IMR-90 (cell line): ENCODE data around the gene ZNF407. TPM values are rescaled to one million over a fixed set of nuclear protein-coding genes. Genes with fewer than 3 reads are reported as not detected.
A peak's percentile ranks its signal among the peaks of the same experiment; 100 is the strongest.

Source experiments
- ATAC-seq: fragments of 200-7000 bp; cut with Tn5 transposase; 2 replicates; pipeline ENCODE4 v1.9.1; 2020; ENCODE audit warnings: low read depth, mild to moderate bottlenecking, moderate library complexity
- BruUV-seq: library from RNA; stranded (reverse); fragments of 400-500 nt; replicated peaks from 2 replicates; lab custom pipeline; 2021; lab: Mats Ljungman, UMichigan
- CTCF ChIA-PET: fragments of 300-600 bp; formaldehyde crosslinking; extraction: SDS; loops from one replicate; lab custom pipeline; 2021; ENCODE audit warnings: antibody characterized with exemption; lab: Yijun Ruan, JAX
- POLR2A ChIA-PET: fragments of 300-600 bp; sonication (Branson Sonifier 250); formaldehyde crosslinking; loops from one replicate; lab custom pipeline; 2022; ENCODE audit warnings: antibody characterized with exemption; ENCODE audit not compliant: unreplicated experiment; lab: Charles Lee
- DNase-seq: peaks from one replicate; pipeline ENCODE4 v3.0.0; 2013
- H2AFZ ChIP-seq: replicated peaks from 2 replicates; pipeline ENCODE3; 2013; ENCODE audit warnings: low read length, mild to moderate bottlenecking; ENCODE audit not compliant: poor library complexity
- H2AK5ac ChIP-seq: 2 replicates; pipeline ENCODE4 v1.6.1; 2013; ENCODE audit warnings: low read depth, low read length, inconsistent platforms
- H2AK9ac ChIP-seq: replicated peaks from 2 replicates; pipeline ENCODE3; 2013; ENCODE audit warnings: mild to moderate bottlenecking, low read depth, low read length, moderate library complexity; ENCODE audit not compliant: poor library complexity
- H2BK120ac ChIP-seq: 2 replicates; pipeline ENCODE4 v1.6.1; 2013; ENCODE audit warnings: low read depth, low read length, inconsistent platforms
- H2BK15ac ChIP-seq: 3 replicates; pipeline ENCODE4 v1.6.1; 2013; ENCODE audit warnings: low read depth, low read length, inconsistent platforms
- H2BK20ac ChIP-seq: 2 replicates; pipeline ENCODE4 v1.6.1; 2013; ENCODE audit warnings: low read depth, mild to moderate bottlenecking, inconsistent platforms, low read length, moderate library complexity
- H2BK5ac ChIP-seq: 2 replicates; pipeline ENCODE4 v1.6.1; 2013; ENCODE audit warnings: mild to moderate bottlenecking, low read depth, low read length, inconsistent platforms; ENCODE audit not compliant: poor library complexity, severe bottlenecking
- H3K14ac ChIP-seq: replicated peaks from 2 replicates; pipeline ENCODE4 v1.6.1; 2013; ENCODE audit warnings: low read depth, low read length, inconsistent platforms
- H3K18ac ChIP-seq: 2 replicates; pipeline ENCODE4 v1.6.1; 2013; ENCODE audit warnings: low read depth, low read length, control low read depth
- H3K23ac ChIP-seq: 2 replicates; pipeline ENCODE4 v1.6.1; 2013; ENCODE audit warnings: low read depth, low read length, inconsistent platforms
- H3K27ac ChIP-seq: 2 replicates; pipeline ENCODE4 v1.5.1; 2013; ENCODE audit warnings: mild to moderate bottlenecking, control low read depth, low read length; ENCODE audit not compliant: insufficient read depth
- H3K27me3 ChIP-seq: 2 replicates; pipeline ENCODE4 v1.6.1; 2013; ENCODE audit warnings: low read length; ENCODE audit not compliant: control insufficient read depth, insufficient read depth
- H3K36me3 ChIP-seq: 2 replicates; pipeline ENCODE4 v1.6.1; 2013; ENCODE audit warnings: low read length, mixed read lengths; ENCODE audit not compliant: control insufficient read depth, insufficient read depth
- H3K4ac ChIP-seq: 2 replicates; pipeline ENCODE4 v1.6.1; 2013; ENCODE audit warnings: low read depth, low read length, inconsistent platforms
- H3K4me1 ChIP-seq: 2 replicates; pipeline ENCODE4 v1.6.1; 2013; ENCODE audit warnings: low read length, mixed read lengths; ENCODE audit not compliant: control insufficient read depth, insufficient read depth
- H3K4me2 ChIP-seq: 2 replicates; pipeline ENCODE4 v1.6.1; 2013; ENCODE audit warnings: low read depth, mild to moderate bottlenecking, control low read depth, low read length, moderate library complexity
- H3K4me3 ChIP-seq: 2 replicates; pipeline ENCODE4 v1.5.1; 2013; ENCODE audit warnings: low read depth, mild to moderate bottlenecking, control low read depth, low read length, moderate library complexity; ENCODE audit not compliant: insufficient read depth
- H3K56ac ChIP-seq: 2 replicates; pipeline ENCODE4 v1.6.1; 2013; ENCODE audit warnings: low read length, inconsistent platforms; ENCODE audit not compliant: insufficient read depth; ENCODE audit errors: extremely low read depth
- H3K79me1 ChIP-seq, 2 experiments: 2 replicates each; pipeline ENCODE4 v1.6.1; 2013; ENCODE audit warnings: low read length in 2 of 2, inconsistent platforms in 1 of 2, low read depth in 1 of 2
- H3K9ac ChIP-seq: 2 replicates; pipeline ENCODE4 v1.6.1; 2013; ENCODE audit warnings: low read depth, low read length, control low read depth
- H3K9me1 ChIP-seq: 2 replicates; pipeline ENCODE4 v1.6.1; 2013; ENCODE audit warnings: low read length, inconsistent platforms; ENCODE audit not compliant: insufficient read depth
- H3K9me3 ChIP-seq: 2 replicates; pipeline ENCODE4 v1.6.1; 2013; ENCODE audit warnings: low read length; ENCODE audit not compliant: control insufficient read depth, insufficient read depth
- H4K20me1 ChIP-seq: 2 replicates; pipeline ENCODE4 v1.6.1; 2013; ENCODE audit warnings: low read length, inconsistent platforms; ENCODE audit not compliant: insufficient read depth
- H4K5ac ChIP-seq: 2 replicates; pipeline ENCODE4 v1.6.1; 2013; ENCODE audit warnings: mild to moderate bottlenecking, low read depth, low read length, control low read depth
- H4K8ac ChIP-seq, 2 experiments: 2 replicates each; pipeline ENCODE4 v1.6.1; 2013; ENCODE audit warnings: low read depth in 2 of 2, low read length in 2 of 2, control low read depth in 1 of 2, inconsistent platforms in 1 of 2
- H4K91ac ChIP-seq: 2 replicates; pipeline ENCODE4 v1.6.1; 2013; ENCODE audit warnings: low read depth, low read length, inconsistent platforms; ENCODE audit not compliant: insufficient read depth
- CTCF ChIP-seq: conservative IDR thresholded peaks from 2 replicates; pipeline ENCODE4 v1.5.1; 2012; ENCODE audit warnings: mild to moderate bottlenecking, low read depth, low read length, improper control_type of control experiment
- FOS ChIP-seq: fragments of 150-350 bp; IDR thresholded peaks from 2 replicates; pipeline ENCODE4 v1.6.1; 2016; ENCODE audit warnings: low read depth, low read length
- MAZ ChIP-seq: IDR thresholded peaks from 2 replicates; pipeline ENCODE4 v1.6.1; 2012; ENCODE audit warnings: low read depth, mild to moderate bottlenecking, low read length, improper control_type of control experiment, moderate library complexity, borderline replicate concordance
- MXI1 ChIP-seq: IDR thresholded peaks from 2 replicates; pipeline ENCODE4 v1.6.1; 2012; ENCODE audit warnings: low read depth, mild to moderate bottlenecking, low read length, moderate library complexity, borderline replicate concordance
- NFE2L2 ChIP-seq: fragments of 150-350 bp; IDR thresholded peaks from 2 replicates; pipeline ENCODE4 v1.6.1; 2016; ENCODE audit warnings: low read depth, mild to moderate bottlenecking, low read length
- POLR2A ChIP-seq: IDR thresholded peaks from 2 replicates; pipeline ENCODE4 v1.6.1; 2012; ENCODE audit warnings: mild to moderate bottlenecking, low read depth, low read length
- WGBS, 2 experiments: methylation state at CpG; one replicate each; pipeline versions ENCODE4 v1.1.5 to v1.1.7; 2013; ENCODE audit warnings: missing lambda C conversion rate in 2 of 2; ENCODE audit not compliant: insufficient read length in 1 of 2; ENCODE audit errors: extremely low coverage in 2 of 2; 5-methylcytosine and 5-hydroxymethylcytosine counted together
- dilution Hi-C: fragments of 300-500 bp; cut with HindIII; formaldehyde crosslinking; loops from one replicate; pipeline ENCODE4 v1.14.3; 2018; ENCODE audit warnings: low sequenced_read_pairs; ENCODE audit not compliant: unreplicated experiment
- in situ Hi-C: fragments of 300-500 bp; cut with MboI; formaldehyde crosslinking; loops from 3 replicates; pipeline ENCODE4 v1.14.3; 2019; ENCODE audit warnings: low sequenced_read_pairs, inconsistent platforms, mixed read lengths
- intact Hi-C: fragments of 100-400 bp; cut with micrococcal nuclease; formaldehyde crosslinking; loops from 2 replicates; pipeline ENCODE4 v1.10.0; 2022
- polyA plus RNA-seq, 3 experiments: library from polyadenylated mRNA; depleted of rRNA; stranded (reverse); fragments of >200 nt; gene quantifications; 2 replicates each; pipeline ENCODE4 v1.2.3, GENCODE V29; 2012; ENCODE audit warnings: low replicate concordance in 1 of 3
- total RNA-seq: library from RNA; depleted of rRNA; stranded (reverse); fragments of >200 nt; gene quantifications from 2 replicates; pipeline ENCODE4 v1.2.3, GENCODE V29; 2012

ZNF407 gene
- total and polyA plus RNA-seq, 2 of the 4 experiments (the other 2 are of a cell fraction) = 3.1 to 20.1 TPM

GRCh38 chr18:75087119-75088020, 489.7 kb downstream of the ZNF407 start:
- ATAC-seq = no peak
- Histone ChIP-seq H3K79me1 (no peaks in the 10 kb centered on the region), H2AK9ac (peak overlapping the region; percentile 50), H3K27me3 (no peaks in the 10 kb centered on the region; the same call in none of the 2 replicates), H3K4me2 (no peak overlapping the region), H3K27ac (no peak overlapping the region), H3K18ac (no peak overlapping the region), H3K9me3 (peaks cover 8% of the 10 kb centered on the region), H4K8ac (no peak overlapping the region), H3K14ac (no peak overlapping the region), H3K36me3 (no peaks in the 10 kb centered on the region), H2BK15ac (no peak overlapping the region), H3K9ac (no peak overlapping the region), H3K23ac (no peak overlapping the region), H4K91ac (no peak overlapping the region), H3K4me3 (no peak overlapping the region), H2BK20ac (no peak overlapping the region), H2BK5ac (no peak overlapping the region), H4K20me1 (no peaks in the 10 kb centered on the region), H2AFZ (peak overlapping the region; percentile 7), H2BK120ac (no peak overlapping the region), H3K4me1 (no peaks in the 10 kb centered on the region), H3K4ac (no peak overlapping the region), H2AK5ac (no peak overlapping the region), H3K9me1 (no peaks in the 10 kb centered on the region), H4K5ac (no peak overlapping the region), H3K56ac (no peak overlapping the region)
- dilution Hi-C loops (no loop called here), intact Hi-C loops (no loop called here), in situ Hi-C loops (no loop called here)
- TF ChIP-seq FOS = no peak
- TF ChIP-seq CTCF = no peak
- no peak for TF ChIP-seq MXI1
- TF ChIP-seq MAZ = no peak
- no peak for TF ChIP-seq NFE2L2
- no peak for TF ChIP-seq POLR2A
- WGBS, 2 experiments = 95% methylated on average over 12 of the region's 43 CpGs; no CpG with 5 or more reads in 1 of the 2 experiments
- ChIA-PET CTCF (no interaction called here), POLR2A (no interaction called here)
- BruUV-seq = no TSS peak
- no peak for DNase-seq
